ENCODE measurements around the gene NR2E1. TPM values are rescaled to one million over a fixed set of nuclear protein-coding genes. Genes with fewer than 3 reads are reported as not detected.

The NR2E1 gene
- total RNA-seq, 1 donor from 2014 or later, result not detected

DNA sequence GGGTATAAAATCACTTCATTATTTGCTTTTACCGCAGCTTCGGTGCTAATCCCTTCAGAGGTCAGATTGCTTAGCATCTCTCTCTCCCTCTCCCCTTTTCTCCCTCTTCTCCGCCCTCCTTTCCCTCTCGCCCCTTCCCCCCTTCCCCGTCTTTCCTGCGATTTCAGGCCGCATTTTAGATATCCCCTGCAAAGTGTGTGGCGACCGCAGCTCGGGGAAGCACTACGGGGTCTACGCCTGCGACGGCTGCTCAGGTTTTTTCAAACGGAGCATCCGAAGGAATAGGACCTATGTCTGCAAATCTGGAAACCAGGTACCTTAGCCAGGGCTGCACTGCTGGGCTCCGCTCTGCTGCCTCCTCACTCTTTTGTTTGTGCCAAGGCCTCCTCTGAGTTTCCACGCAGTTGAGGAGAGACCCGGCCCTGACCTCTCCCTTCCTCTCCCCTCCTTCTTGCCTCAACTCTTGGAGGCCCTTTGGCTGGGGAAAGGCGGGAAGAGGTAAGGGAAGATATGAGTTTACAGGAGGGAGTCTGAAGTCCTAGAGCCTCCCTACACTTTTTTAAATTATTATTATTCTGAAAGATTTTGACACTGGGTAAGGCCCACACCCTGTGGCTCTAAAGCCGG lies 5.6 kb downstream of the NR2E1 start:
- no peak for DNase-seq (ENCODE audit: low read depth in 2 of 2)

DNA sequence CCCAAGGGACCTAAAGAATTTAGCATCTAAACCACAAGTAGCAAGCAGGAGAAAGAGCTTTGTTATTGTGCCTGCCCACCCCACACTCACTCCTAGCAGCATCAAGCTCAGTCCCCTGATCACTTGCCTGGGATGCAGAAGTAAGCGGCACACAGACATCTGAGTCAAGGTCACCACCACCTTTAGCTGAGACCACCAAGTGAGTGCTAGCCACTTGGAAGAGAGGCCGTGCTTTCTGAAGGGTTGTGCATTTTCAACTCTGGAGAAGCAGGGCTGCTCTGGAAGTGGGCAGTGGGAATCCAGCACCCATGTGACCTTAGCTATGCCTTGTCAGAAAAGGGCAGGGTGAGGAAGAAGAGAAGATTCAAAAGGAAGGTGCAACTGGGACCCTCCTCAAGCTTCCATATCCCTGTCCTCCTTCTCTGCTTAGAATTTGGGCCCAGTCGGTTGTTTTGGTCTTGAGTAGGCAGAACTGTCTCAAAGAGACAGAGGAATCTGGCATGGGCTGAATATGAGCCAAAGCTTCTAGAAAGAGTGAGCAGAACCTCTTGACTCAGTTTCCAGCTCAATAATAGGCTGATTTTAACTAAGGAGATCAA lies 6.2 kb downstream of the NR2E1 start:
- DNase-seq (ENCODE audit: low read depth in 2 of 2), result no peak

DNA sequence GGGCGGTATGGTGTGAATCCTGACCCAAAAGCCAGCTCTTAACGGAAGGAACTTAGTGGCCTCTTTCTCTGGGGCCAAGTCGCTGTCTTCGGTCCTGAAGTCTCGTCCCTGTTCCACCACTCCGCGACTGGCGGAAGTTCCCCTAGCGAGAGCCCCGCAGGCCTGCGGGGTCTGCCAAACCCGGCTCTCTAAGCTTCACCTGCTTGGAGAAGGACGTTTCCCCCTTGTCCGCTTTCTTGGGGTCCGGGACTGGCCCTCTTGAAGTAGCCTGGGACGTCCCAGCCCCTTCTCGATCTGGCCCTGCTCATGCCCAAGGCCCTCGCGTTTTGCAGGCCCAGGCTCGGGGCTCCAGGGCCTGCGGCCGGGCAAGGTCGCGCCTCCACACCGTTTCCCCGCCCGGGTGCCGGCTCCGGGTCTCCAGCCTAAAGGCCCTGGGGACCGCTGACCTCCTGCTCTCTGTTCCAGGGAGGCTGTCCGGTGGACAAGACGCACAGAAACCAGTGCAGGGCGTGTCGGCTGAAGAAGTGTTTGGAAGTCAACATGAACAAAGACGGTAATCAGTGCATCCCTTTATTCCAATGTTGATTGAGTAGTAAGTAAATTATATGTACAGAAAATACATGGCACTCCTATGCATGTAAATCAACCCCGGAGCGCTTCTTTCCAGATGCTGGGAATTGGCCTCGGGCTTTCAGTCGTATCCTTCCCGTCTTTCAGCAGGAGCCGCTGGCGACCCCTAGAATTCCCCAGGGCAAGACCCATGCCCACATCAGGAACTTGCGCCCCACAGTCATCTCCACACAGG lies 8.8 kb downstream of the NR2E1 start:
- peak; percentile 35 to 41 for DNase-seq (ENCODE audit: low read depth in 2 of 2)

DNA sequence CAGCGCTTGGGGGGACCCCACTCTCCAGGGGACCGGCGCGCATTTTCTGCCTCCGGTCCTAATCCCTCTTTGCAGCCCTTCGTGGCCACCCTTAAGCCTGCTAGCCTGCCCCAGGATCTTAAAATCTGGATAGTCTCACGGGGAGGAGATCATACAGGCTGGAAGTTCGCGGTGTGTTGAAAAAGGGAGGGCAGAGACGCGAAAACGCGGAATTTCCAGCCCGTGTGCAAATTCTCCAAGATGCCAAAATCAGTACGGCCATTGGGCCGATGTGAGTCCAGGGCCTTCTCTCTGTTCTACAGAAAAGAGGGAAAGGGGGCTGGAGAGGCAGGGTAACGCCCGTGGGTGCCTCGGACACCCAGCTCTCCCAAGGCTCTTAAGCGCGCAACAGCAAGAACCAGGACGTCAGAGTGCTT lies 9.4 kb downstream of the NR2E1 start:
- no peak for DNase-seq (ENCODE audit: low read depth in 2 of 2)

DNA sequence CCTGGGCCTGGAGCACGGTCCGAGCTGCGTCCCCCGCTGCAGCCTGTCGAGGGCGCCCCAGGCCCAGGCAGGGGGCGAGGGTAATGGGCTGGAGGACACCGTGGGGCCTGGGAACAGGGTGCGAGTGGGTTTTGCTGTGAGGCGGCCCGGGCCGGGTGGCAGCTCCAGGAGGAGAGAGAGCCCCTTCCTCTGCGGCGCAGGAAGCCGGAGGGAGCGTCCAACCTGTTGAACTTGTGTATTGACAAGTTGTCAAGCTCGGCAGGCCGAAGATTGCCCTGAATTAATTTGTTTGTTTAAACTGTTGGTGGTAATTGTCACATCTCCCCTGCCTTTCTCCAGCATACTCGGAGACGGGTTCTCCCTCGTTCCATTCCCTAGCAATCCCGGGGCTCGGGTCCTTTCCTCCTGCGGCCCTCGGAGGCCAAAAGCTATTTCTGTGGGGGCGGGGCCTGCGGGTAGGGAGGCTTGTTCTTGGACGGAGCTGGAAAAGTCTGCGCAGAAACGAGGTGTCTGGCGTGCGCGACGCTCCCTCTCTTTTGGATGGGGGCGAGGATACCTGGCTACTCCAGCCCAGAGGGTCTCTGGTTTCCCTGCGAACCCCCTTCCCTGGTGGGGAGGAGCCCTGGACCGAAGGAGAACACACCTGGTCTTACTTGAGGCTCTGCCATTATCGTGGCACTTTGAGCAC lies 9.9 kb downstream of the NR2E1 start:
- DNase-seq (ENCODE audit: low read depth in 2 of 2), result no peak

DNA sequence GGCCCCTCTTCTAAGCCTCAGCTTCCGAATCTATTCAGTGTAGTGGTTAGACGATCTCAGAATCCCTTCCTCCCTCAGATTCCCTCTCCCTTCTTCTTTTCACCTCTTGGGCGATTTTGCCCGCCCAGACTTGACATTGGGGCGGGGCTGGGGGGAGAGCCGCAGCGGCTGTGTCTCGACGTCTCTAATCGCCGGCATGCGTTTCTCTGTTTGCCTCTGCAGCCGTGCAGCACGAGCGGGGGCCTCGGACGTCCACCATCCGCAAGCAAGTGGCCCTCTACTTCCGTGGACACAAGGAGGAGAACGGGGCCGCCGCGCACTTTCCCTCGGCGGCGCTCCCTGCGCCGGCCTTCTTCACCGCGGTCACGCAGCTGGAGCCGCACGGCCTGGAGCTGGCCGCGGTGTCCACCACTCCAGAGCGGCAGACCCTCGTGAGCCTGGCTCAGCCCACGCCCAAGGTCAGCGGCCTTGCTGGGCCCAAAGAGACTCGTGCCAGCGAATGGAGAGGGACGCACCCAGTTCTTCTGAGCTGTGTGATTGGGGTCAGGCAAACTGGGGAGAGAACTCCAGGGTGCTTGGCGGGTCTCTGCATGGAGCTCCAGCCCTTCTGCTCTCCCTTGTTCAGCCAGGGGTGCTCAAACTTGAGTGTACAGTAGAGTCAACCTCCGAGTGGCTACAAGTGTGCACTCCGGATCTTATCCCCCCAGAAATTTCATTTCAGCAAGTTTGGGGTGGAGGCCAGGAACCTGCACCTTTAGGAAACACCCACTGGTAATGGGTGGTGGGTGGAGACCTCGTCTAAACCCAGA lies 10.7 kb downstream of the NR2E1 start:
- DNase-seq (ENCODE audit: low read depth in 2 of 2), result no peak

DNA sequence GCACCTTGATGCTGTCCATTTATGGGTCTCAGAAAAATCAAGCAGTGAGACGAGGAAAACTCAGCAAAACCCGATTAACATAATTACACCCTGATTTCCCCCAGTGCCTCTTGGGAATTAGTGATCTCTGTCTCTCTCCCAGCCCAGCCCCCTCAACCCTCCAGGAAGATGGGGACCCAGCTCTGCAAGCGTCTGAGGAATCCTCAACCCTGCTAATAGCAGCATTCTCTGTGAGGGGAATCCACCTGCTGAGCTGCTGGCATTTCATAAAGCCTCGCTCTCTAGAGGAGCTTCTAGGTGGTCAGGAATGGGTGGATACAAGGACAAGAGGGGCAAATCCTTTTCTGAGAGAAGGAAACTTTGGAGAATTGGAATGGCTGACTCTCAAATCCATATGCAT lies 13.9 kb downstream of the NR2E1 start:
- no peak for DNase-seq (ENCODE audit: low read depth in 2 of 2)

DNA sequence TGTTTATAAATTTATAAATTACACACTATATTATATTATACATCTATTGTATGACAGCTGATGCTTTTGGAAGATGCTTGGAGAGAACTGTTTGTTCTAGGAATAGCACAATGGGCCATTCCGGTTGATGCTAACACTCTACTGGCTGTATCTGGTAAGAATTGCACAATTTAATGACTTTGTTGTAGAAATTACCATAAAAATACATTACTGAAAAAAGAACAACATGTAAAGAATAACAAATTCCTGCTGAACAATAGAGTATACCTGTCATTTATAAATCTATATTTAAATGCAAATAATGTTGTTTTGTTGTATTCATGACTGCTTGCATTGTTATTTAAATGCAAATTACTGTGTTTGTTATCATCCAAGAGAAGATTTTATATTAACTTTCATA lies 14.4 kb downstream of the NR2E1 start:
- DNase-seq (ENCODE audit: low read depth in 2 of 2), result no peak

DNA sequence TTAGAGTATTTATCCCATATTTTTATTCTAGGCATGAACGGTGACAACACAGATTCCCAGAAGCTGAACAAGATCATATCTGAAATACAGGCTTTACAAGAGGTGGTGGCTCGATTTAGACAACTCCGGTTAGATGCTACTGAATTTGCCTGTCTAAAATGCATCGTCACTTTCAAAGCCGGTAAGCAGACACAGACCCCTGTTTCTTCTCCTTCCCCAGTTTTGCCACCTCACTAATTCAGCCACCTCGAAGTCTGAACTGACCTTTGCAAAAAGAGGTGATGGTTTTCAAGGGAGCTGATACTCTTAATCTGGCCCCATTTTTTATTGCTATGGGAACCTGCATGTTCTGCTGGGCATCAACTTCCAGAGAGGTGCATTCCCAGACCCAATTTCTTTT lies 15.0 kb downstream of the NR2E1 start:
- DNase-seq (ENCODE audit: low read depth in 2 of 2), result no peak

DNA sequence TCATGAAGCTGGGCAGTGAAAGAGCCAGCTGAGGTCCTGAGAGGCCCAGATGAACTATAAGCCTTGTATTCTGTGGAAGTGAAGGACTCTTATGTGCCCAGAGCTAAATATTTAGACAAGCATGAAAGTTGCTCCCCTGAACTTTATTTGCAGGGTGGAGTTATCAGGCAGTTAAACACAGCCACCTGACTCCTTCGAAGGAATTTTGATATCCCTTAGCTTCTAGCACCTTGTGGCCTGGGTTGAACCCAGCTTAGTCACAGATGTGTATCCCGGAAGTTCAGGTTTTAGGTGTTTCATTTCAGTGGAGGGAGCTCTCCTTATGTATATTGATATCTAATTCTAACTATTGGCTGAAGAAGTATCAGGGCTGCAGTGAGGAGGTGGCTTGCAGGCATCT lies 20.4 kb downstream of the NR2E1 start:
- no peak for DNase-seq (ENCODE audit: low read depth in 2 of 2)

DNA sequence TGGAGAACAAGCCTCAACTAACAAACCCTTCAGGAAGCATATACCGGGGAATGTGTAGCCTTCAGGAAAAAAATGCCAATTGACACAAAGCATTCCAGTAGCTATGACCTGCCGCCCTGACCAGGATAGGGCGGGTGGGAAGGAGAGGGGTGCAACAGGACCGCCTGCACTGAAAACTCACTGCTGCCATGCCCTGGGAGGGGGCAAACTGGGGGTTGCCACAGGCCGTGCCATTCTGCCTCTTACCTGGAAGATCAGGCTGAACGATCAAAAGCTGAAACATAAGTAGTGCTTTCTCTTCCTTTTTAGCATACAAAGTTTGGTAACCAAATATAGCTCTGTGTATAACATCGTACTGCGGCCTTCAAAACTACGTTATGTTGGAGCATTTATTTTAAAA lies 21.7 kb downstream of the NR2E1 start:
- DNase-seq (ENCODE audit: low read depth in 2 of 2), result no peak

DNA sequence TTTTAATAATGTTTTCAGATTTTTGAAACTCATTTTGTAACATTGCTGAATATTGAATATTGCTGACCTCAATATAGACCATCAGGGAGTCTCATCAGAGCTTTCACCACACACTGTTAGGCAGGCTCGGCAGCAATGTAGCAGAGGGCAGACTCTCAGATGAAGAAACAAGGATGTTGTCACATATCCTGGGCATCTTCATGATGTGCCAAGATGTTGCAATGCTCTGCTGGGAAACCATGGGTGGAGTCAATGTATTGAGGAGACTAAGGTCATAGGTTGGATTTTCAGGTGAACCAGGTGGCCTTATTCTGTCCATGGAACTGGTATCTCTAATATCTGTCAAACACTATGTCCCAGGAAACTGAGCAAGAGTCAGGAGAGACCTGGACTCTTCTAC lies 27.3 kb downstream of the NR2E1 start:
- DNase-seq (ENCODE audit: low read depth in 2 of 2), result no peak

DNA sequence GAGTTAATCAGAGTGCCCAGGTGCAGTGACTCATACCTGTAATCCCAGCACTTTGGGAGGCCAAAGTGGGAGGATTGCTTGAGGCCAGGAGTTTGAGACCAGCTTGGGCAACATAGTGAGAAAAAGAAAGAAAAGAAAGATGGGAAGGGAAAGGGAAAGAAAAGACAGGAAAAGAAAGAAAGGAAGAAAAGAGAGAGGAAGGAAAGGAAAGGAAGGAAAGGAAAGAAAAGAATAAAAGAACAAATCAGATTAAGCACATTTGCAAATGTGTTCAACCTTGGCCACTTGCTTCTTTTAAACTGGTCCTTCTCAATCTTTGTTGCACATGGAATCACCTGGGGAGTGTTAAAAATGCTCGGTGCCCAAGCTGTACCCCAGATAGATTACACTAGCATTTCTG lies 28.0 kb downstream of the NR2E1 start:
- DNase-seq (ENCODE audit: low read depth in 2 of 2), result no peak

DNA sequence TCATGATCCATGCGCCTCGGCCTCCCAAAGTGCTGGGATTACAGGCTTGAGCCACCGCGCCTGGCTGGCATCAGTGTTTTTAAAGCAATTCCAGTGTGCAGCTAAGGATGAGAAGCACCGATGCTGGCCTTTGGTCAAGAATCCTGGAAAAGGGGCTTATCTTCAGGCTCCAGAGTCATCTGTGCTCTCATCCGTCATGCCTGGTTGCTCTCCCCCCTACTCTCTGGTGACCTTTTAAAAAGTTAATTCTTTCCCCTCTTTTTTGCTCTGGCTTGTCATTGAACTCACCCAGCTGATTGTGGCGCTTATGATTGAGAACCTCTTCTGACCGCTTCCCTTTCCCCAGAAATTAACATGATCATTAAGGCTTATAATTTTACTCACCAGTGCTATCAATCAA lies 28.7 kb downstream of the NR2E1 start:
- no peak for DNase-seq (ENCODE audit: low read depth in 2 of 2)

DNA sequence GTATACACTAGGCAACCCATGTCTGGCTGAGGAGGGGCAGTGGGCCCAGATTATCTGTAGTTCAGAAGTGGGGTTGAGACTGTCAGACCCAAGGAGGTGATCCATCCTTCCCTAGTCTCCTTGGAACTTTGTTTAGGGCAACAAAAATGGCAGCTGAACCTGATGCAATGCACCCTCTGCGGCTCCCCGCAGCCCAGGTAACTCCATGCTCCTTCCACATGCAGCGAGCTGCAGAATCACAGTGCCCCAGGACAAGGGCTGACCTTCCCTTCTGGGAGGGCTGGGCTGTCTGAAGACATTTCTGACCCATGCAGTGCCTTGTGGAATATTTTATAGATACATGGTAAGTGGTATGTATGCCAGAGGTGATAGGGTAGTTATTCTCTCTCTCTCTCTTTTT lies 29.4 kb downstream of the NR2E1 start:
- DNase-seq (ENCODE audit: low read depth in 2 of 2), result no peak

DNA sequence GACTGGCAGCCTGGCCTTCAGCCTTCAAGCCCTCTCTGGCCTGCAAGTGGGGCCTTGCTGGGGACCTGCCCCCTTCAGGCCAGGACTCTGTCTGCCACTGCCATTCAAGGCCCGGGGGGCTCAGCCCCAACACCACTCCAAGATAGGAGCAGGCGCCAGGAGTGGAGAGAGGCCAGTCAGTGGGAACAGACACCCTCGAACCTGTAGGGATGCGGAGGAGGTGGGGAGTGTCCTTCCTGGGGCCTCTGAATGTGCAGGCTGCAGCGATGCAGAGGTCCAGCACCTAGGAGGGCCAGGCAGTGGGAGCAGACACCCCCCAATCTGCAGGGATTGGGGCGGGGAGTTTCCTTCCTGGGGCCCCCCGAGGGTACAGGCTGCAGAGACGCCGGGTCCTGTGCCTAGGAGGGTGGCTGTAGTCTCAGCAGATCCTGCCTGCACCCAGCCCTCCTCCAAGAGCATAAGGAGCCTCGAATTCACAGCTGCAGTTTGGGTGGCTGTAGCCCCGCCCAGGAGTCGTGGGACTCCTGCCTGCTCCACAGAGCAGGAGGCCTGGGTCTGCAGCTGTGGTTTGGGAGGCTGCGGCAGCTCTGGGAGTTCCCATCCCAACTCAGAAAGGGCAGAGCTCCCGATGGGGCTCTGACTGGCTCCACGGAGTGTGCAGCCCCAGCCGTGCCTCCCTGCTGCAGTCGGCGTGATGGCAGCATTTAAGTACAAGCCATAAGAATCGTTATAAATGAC lies 33.1 kb downstream of the NR2E1 start:
- DNase-seq (ENCODE audit: low read depth in 2 of 2), result no peak

DNA sequence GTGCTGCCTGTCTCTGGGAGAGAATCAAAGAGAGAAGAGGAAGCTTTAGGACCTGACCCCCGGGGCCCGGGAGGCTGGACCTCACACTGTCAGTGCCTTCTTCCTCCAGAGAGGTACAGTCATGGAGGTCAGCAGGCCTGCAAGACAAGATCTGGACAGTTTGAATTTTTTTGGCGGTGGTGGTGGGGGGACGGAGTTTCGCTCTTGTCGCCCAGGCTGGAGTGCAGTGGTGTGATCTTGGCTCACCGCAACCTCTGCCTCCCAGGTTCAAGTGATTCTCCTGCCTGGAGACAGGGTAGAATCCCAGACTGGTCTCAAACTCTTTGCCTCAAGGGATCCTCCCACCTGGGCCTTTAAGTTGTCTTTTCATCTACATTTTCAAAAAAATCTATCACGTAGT lies 34.4 kb downstream of the NR2E1 start:
- no peak for DNase-seq (ENCODE audit: low read depth in 2 of 2)

DNA sequence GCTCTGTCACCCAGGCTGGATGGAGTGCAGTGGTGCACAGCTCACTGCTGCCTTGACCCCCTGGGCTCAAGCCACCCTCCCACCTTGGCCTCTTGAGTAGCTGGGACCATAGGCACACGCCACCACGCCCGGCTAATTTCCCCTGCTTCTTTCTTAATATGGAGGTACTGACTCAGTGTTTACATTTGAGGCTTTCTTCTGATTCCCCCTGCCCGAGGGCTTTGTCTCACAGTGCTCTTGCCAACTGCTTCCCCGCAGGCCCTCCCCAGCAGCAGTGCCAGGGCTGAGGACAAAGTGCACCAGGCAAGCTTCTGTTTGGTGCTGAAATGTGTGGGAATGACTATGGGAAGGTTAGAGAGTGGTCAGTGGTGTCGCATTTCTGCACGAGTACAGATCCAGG lies 34.8 kb downstream of the NR2E1 start:
- peak in 1 of 2 donors; percentile 3 for DNase-seq (ENCODE audit: low read depth in 2 of 2)

DNA sequence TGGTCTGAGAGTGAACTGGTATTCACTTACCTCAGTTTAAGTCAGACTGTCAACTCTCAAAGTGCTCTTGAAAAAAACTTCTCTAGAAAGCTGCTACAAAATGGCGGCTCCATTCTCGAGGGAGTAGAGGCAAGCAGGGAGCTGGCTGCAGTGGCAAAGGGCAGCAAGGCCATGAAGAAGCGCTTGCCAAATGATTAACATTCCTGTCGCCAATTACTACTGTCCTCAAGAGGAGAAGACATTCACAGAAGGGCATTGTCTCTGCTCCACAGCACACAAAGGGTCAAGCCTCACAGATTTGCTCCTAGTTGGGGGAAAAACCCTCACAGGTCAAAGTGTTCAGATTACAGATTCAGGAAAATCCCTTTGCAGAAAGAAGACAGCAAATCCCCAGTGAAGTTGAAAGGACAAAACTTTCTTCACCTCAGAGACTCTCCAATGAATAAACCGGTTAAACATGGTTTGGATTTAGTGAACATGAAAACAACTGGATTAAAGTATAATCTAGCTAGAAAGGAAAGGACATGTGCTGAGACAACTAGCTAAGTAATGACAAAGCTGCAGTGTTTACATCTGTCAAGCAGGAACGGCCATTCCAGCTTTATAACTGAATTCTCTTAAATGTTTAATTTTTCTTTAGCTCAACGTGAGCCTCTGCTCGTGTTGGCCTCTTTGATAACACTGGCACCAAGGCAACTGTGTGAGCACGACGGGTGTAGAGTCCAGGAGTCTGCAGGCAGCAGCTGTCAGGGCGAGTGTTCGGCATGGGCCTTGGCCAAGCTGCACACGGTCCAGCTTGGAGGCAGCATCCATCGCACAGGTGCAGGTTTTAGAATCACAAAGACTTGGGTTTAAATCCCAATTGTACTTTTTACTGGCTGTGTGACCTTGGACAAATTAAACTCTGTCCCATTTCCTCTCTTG lies 37.6 kb downstream of the NR2E1 start:
- DNase-seq (ENCODE audit: low read depth in 2 of 2), result no peak

DNA sequence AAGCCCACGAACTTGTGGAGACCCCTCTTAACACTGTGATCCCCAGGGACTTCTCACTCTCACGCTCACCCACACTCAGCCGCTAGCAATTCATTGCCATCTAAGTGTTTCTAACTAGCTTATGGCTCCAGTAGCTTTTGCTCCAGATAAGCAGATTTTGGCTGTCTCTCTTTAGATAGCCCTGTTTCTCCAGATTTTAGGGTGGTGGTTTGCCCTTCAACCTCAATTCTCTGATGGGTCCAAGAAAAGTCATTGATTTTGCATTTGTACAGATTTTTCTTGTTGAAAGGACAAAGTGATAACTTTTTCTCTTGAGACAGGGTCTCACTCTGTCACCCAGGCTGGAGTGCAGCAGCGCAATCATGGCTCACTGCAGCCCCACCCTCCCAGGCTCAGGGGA lies 41.2 kb downstream of the NR2E1 start:
- DNase-seq (ENCODE audit: low read depth in 2 of 2), result no peak
